Stimulated activated CD4-positive, alpha-beta T cell treated with anti-CD3 and anti-CD28 coated beads, Interleukin-15, amount 100 ng/mL, for 48 hours (primary cell): ENCODE data around the gene IL10RA.
A peak's percentile ranks its signal among the peaks of the same experiment; 100 is the strongest.

Source experiments
- DNase-seq, 2 donors: peaks; one replicate each; pipeline ENCODE4 v3.0.0-alpha.2; 2020; ENCODE audit warnings: low read depth in 2 of 2

IL10RA gene

DNA sequence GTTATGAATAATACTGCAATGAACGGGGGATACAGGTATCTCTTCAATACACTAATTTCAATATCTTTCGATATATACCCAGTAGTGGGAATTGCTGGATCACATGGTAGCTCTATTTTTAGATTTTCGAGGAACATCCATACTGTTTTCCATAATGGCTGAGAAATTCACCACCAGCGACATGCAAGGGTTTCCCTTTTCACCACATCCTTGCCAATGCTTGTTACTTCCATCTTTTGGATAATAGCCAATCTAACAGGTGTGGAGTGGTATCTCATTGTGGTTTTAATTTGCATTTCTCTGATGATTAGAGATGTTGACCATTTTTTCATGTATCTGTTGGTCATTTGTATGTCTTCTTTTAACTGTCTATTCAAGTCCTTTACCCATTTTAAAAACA lies 5.9 kb downstream of the IL10RA start:
- DNase-seq, result no peak

DNA sequence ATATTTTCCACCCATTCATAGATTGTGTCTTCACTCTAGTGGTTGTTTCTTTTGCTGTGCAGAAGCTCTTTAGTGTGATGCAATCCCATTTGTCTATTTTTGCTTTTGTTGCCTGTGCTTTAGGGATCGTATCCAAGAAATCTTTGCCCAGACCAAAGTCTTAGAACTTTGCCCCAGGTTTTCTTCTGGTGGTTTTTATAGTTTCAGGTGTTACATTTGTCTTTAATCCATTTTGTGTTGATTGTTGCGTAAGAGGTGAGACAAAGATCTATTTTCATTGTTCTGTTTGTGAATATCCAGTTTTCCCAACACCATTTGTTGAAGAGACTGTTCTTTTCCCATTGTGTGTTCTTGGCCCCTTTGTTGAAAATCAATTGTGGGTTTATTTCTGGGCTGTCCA lies 6.4 kb downstream of the IL10RA start:
- DNase-seq, result no peak

DNA sequence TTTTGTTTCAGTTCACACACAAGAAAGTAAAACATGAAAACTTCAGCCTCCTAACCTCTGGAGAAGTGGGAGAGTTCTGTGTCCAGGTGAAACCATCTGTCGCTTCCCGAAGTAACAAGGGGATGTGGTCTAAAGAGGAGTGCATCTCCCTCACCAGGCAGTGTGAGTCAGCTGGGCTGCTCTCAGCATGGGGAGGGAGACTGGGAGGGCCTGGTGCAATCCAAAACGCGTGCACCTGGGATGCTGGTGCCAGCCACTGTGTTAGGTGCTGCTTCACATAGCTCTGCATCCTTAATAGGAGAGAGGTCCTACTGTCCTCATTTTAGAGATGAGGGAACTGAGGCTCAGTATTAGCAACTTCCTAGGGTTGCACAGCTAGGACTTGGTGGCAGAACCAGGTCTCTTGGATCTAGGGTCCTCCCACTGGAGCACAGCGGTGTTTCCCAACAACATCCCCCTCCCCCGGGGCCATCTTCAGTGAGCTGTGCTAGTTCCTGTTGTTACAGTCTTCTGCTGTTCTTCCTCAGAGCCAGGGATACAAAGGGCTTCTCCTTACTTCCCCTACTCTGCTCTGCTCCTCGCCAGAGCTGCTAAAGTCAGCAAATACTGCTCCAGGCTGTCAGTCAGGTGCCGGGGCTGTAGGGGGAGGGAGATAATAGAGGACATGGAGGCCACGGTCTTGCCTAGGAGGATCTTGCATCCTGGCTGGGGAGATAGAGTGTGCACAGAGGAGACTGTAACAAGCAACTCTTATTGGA lies 8.0 kb downstream of the IL10RA start:
- DNase-seq, result no peak

GRCh38 chr11:117995472-117995871 lies 9.3 kb downstream of the IL10RA start:
- DNase-seq, result no peak

DNA sequence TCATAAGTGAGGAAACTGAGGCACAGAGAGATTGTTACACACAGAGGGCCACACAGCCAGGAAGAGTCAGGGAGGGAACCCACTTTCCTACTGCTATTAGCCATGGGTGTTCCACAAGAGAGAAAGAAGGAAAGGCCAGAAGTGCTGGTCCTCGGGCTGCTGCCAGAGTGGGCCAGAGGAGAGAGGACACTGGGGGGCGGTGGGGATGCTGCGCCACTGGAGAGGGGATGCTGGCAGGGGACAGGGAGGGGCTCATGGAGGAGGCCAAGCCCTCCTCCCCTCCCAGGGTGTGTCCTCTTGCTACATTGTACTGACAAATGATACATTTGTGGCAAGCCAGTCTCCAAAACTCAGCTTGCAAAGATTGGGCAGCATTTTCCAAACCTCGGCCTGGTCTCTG lies 9.9 kb downstream of the IL10RA start:
- no peak for DNase-seq

DNA sequence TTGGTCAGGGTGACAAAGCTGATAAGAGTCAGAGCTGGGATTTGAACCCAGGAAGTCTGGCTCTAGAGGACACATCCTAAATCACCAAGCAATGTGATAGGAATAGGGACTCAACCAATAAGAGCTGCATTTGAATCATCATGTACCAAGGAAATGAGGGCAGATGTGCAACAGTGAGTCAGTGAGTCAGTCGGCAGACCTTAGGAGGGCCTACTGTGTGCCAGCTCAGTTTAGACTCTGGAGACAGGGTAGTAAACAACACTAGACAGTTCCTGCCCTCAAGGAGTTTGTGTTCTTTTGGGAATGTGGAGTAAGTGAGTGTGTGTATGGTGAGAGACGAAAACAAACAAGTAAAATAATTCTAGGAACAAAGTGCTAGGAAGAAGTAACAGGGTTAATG lies 11.2 kb downstream of the IL10RA start:
- DNase-seq, result no peak

DNA sequence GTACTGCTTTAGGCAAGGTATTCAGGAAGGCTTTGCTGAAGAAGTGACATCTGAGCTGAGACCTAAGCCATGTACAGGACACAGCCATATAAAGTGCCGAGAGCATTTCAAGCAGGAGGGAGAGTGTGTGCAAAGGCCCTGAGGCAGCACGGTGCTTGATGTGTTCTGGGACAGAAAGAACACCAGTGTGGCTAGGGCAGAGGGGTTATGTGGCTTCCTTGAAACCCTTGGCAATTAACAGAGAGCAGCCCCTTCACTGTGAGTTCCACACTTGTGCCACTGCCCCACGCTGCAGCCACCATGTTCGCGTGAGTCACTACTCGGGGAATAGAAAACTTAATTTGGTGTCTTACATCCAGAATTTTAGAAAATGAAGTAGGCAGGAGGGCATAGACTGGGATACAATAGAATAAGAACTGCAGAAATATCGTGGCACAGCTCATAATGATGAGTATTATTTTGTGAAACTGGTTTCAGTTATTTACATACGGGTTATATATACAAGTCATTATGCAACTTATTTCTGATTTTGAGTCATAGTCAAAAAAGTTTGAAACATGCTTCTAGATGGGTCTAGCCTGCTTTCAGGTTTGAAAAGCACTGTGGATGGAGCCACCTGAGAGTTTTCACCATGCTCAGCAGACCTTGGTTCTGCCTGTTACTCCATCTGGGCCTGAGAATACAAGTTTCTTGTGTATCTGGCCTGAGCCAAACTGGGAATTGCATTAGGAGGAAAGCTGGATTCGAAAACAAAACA lies 11.8 kb downstream of the IL10RA start:
- DNase-seq, result no peak

GRCh38 chr11:117998664-117999353 lies 12.6 kb downstream of the IL10RA start:
- no peak for DNase-seq

GRCh38 chr11:117999354-117999993 lies 13.3 kb downstream of the IL10RA start:
- no peak for DNase-seq

- DNase-seq, result no peak
Observed at GRCh38 chr11:118000067-118000849, 14.1 kb downstream of the IL10RA start.

DNA sequence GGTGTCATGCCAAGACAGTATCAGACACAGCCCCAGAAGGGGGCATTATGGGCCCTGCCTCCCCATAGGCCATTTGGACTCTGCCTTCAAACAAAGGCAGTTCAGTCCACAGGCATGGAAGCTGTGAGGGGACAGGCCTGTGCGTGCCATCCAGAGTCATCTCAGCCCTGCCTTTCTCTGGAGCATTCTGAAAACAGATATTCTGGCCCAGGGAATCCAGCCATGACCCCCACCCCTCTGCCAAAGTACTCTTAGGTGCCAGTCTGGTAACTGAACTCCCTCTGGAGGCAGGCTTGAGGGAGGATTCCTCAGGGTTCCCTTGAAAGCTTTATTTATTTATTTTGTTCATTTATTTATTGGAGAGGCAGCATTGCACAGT lies 14.6 kb downstream of the IL10RA start:
- DNase-seq, result no peak

DNA sequence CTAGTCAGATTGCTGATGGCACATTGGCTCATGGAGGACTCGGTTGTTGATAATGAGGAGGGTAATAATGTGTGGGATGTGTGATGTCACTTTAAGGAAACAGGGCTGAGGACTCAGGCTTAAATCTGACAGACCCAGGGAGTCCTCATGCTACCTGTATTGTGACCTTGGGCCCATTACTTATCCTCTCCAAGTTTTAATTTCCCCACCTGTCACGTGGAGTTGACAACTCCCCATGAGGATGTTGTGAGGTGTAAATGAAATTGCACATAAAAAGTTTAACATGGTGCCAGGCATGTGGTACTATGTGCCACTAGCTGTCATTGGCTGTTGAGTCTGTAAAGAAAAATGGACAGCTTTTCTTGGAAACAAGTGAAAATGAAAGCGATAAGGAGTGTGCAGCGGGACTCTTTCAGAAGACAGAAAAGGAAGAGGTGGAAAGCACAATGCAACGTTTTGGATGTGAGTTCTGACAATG lies 15.3 kb downstream of the IL10RA start:
- DNase-seq, result no peak

DNA sequence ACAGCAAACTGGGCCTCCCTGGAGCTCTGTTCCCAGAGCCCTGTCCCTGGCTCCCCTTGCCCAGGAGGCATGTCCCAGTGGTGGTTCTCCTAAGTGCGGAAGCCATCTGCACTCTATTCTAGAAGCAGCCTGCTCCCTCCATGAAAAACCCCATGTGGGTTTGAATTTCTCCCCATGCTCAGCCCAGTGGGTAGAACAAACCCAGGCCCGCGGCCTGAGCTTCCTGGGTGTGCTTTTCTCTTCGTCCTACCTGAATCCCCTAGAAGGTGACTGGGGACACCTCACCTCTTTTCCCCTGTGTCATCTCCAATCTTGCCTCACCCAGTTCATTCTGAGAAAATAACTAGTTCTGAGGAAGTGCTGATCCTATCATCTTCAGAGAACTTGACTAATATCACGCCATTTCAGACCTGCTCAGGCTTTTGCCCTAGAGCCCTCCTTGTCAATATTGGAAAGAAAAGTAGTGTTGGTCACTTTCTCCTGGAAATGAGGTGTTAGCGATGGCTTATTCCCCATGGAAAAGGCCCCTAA lies 15.9 kb downstream of the IL10RA start:
- peak; percentile 57 to 67 for DNase-seq

DNA sequence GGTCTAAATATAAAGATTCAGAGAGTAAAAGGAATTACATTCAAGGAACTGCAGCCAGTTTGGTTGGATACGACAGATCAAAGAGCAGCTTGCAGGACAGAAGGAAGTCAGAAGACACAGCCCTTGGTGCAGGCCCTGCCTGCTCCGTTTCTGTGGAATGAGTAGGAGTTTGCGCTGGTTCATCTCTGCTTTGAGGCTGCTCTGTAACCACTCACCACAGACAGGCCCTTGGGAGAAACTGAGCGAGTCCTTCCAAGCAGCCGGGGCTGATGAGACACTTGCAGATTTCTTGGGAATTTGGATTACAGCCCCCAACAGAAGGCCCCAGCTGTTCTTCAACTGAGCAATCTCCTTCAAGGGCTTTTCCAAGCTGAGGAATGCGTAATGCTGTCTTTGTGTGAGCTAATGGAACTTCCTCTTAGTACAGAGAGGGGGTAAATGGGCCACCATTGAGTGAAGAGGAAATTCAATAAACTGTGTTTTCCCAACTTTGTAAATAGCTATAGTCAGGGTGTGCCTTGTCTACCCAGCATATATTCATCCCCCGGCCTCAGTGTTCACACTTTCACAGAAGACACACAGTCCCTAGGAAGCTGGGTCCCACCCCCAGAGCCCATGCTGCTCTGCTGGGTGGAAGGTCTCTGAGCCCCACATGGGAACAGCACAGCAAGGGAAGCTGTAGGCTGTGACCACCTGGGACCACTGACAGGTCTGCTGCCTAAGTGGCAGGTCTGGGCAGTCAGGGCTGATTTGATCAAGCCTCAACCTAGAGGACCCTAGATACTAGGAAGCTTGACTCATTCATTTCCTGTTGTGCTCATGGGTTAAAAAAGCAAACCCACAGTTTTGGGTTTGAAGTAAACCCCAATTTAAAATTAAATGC lies 16.6 kb downstream of the IL10RA start:
- peak; percentile 75 to 83 for DNase-seq

GRCh38 chr11:118003456-118003855 lies 17.3 kb downstream of the IL10RA start:
- no peak for DNase-seq

- DNase-seq, result no peak
Observed at GRCh38 chr11:118004543-118005223, 18.5 kb downstream of the IL10RA start.

DNA sequence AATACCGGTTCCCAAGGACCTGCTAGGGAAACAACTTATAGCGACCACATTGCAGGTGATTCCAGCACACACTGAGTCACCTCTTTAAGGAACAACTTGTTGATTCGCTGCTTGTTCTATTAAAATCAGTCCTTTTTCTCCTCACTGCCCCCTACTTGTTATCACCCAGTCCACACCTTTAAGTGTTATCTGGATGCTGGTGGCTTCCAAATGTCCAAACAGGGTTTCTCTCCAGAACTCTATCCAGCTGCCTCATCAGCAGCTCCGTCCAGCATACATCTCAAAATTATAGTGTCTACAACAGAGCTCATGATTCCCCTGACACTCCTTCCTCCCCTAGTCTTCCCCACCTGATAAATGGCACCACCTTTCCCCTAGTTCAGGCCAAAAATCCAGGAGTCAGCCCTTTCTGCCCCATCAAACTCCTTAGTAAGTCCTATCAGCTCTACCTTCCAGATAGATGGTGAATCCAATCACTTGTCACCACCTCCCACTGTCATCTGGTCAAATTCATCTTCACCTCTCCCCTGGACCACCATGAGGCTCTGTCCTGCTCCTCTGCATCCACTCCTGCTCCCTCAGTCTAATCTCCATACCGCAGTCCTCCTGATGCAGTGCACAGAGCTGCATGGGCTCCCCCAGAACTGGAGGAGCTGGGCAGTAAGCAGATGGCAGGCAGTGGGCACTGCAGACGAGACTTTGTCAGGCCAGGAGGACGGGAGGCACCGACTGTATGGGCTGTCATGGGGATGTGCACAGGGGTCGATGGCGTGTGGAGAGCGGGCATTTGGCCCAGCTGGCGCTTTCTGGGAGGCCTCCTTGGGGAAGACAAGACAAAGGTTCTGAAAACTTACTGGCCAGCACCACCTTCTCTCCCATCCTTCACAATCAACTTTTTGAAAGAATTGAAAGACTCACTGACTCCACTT lies 19.3 kb downstream of the IL10RA start:
- no peak for DNase-seq

- no peak for DNase-seq
Observed at GRCh38 chr11:118006153-118006534, 19.9 kb downstream of the IL10RA start.
